Stimulated activated CD8-positive, alpha-beta memory T cell treated with anti-CD3 and anti-CD28 coated beads, Interleukin-4, amount 100 ng/mL, for 1 hour (primary cell): ENCODE results near the gene C1GALT1C1.

Experiments used
- DNase-seq, 2 donors: peaks; one replicate each; pipeline ENCODE4 v3.0.0-alpha.2; 2020; ENCODE audit warnings: low read depth in 2 of 2, low spot score in 1 of 2

C1GALT1C1 gene

GRCh38 chrX:120585702-120586101 is 44.2 kb downstream of the C1GALT1C1 start:
- DNase-seq, result no peak
